Measurements from ENCODE around the gene ALDH4A1.

DNA sequence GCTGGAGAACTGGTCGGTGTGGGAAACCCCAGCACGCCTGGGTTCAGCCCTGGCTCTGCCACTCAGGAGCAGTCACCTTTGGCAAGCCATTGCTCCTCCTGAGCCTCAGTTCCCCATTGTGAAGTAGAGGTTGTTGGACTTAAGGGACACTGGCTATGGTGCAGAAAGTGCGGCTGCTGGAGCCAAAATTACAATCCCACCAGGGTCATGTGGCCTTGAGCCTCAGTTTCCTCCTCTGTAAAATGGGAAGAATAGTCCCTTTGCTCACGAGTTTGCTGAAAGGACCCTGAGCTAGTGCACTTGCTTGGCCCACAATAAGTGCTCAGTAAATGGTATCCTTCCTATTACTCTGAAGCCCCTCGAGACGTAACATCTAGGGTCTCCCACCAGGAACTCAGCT lies 28.3 kb downstream of the ALDH4A1 start:
- TF ChIP-seq POLR2A (IDR thresholded peaks at IDR 0.05; ENCODE audit: low read depth, low read length) (no peak), POLR2AphosphoS5 (IDR thresholded peaks at IDR 0.05; ENCODE audit: low read depth, low read length) (no peak)
